ENCODE results near the gene NF1.

The NF1 gene

DNA sequence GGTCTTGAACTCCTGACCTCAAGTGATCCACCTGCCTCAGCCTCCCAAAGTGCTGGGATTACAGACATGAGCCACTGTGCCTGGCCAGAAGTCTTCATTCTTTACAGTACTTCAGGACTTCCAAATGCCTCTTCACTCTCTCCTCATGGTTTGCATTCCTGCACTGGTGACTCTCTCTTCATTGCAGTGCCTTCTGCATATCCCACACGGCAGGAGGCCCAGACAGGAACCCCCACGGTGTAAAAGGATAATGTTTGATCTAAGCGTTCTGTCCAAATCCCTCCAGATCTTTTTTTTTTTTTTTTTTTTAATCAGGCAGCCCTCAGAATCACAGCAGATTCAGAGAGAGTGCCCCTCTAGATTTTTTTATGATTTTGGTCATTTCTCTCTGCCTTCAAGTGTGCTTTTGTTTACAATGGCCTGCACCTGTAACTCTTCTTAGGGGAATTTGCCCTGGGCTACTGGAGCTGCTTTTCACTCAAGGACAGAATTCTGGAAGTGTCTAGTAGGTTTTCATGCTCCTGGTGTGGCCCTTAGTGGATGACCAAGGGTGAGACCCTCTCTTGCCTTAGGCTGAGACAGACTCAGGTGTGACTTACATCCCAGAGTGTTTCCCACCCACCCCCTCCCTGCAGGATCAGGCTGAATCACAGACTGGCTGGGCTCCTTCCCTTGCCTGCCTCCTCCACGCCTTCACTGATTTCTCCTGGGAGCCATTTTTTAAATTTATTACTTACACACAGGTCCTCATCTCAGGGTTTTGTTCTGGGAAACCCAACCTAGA, 19.8 kb upstream of the NF1 start (continued):
- TF ChIP-seq ZBTB21 (tag by site-specific recombination; IDR thresholded peaks at IDR 0.05) = no peak
- TF ChIP-seq GLIS1 (tag by site-specific recombination; IDR thresholded peaks at IDR 0.05) = peak; percentile 92
- 0 out of 2 replicates have a peak, but pooled peaks have one; percentile 34 for TF ChIP-seq ZNF558 (tag by site-specific recombination; IDR thresholded peaks at IDR 0.05)
- no peak for TF ChIP-seq ZNF777 (tag by site-specific recombination; IDR thresholded peaks at IDR 0.05; ENCODE audit: borderline replicate concordance)
- TF ChIP-seq, protein P1, sequence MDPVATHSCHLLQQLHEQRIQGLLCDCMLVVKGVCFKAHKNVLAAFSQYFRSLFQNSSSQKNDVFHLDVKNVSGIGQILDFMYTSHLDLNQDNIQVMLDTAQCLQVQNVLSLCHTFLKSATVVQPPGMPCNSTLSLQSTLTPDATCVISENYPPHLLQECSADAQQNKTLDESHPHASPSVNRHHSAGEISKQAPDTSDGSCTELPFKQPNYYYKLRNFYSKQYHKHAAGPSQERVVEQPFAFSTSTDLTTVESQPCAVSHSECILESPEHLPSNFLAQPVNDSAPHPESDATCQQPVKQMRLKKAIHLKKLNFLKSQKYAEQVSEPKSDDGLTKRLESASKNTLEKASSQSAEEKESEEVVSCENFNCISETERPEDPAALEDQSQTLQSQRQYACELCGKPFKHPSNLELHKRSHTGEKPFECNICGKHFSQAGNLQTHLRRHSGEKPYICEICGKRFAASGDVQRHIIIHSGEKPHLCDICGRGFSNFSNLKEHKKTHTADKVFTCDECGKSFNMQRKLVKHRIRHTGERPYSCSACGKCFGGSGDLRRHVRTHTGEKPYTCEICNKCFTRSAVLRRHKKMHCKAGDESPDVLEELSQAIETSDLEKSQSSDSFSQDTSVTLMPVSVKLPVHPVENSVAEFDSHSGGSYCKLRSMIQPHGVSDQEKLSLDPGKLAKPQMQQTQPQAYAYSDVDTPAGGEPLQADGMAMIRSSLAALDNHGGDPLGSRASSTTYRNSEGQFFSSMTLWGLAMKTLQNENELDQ (tag by site-specific recombination; IDR thresholded peaks at IDR 0.05; ENCODE audit: low read depth) = no peak
- TF ChIP-seq, protein P2, sequence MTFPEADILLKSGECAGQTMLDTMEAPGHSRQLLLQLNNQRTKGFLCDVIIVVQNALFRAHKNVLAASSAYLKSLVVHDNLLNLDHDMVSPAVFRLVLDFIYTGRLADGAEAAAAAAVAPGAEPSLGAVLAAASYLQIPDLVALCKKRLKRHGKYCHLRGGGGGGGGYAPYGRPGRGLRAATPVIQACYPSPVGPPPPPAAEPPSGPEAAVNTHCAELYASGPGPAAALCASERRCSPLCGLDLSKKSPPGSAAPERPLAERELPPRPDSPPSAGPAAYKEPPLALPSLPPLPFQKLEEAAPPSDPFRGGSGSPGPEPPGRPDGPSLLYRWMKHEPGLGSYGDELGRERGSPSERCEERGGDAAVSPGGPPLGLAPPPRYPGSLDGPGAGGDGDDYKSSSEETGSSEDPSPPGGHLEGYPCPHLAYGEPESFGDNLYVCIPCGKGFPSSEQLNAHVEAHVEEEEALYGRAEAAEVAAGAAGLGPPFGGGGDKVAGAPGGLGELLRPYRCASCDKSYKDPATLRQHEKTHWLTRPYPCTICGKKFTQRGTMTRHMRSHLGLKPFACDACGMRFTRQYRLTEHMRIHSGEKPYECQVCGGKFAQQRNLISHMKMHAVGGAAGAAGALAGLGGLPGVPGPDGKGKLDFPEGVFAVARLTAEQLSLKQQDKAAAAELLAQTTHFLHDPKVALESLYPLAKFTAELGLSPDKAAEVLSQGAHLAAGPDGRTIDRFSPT (tag by site-specific recombination; IDR thresholded peaks at IDR 0.05) = no peak
- no peak for TF ChIP-seq ZNF654 (tag by site-specific recombination; IDR thresholded peaks at IDR 0.05; ENCODE audit: low read depth)
- TF ChIP-seq, protein P3, sequence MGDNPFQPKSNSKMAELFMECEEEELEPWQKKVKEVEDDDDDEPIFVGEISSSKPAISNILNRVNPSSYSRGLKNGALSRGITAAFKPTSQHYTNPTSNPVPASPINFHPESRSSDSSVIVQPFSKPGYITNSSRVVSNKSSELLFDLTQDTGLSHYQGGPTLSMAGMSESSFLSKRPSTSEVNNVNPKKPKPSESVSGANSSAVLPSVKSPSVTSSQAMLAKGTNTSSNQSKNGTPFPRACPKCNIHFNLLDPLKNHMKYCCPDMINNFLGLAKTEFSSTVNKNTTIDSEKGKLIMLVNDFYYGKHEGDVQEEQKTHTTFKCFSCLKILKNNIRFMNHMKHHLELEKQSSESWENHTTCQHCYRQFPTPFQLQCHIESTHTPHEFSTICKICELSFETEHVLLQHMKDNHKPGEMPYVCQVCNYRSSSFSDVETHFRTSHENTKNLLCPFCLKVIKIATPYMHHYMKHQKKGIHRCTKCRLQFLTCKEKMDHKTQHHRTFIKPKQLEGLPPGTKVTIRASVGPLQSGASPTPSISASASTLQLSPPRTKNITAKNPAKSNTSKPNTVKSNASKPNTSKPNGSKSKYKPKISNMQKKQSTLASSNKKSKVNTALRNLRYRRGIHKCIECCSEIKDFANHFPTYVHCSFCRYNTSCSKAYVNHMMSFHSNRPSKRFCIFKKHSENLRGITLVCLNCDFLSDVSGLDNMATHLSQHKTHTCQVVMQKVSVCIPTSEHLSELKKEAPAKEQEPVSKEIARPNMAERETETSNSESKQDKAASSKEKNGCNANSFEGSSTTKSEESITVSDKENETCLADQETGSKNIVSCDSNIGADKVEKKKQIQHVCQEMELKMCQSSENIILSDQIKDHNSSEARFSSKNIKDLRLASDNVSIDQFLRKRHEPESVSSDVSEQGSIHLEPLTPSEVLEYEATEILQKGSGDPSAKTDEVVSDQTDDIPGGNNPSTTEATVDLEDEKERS (tag by site-specific recombination; IDR thresholded peaks at IDR 0.05) = no peak
- TF ChIP-seq, protein P4, sequence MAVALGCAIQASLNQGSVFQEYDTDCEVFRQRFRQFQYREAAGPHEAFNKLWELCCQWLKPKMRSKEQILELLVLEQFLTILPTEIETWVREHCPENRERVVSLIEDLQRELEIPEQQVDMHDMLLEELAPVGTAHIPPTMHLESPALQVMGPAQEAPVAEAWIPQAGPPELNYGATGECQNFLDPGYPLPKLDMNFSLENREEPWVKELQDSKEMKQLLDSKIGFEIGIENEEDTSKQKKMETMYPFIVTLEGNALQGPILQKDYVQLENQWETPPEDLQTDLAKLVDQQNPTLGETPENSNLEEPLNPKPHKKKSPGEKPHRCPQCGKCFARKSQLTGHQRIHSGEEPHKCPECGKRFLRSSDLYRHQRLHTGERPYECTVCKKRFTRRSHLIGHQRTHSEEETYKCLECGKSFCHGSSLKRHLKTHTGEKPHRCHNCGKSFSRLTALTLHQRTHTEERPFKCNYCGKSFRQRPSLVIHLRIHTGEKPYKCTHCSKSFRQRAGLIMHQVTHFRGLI (tag by site-specific recombination; IDR thresholded peaks at IDR 0.05) = peak; percentile 57; the same call in 1 of the 2 replicates
- TF ChIP-seq ZNF10 (tag by site-specific recombination; IDR thresholded peaks at IDR 0.05) = no peak
- no peak for TF ChIP-seq ZNF707 (tag by site-specific recombination; IDR thresholded peaks at IDR 0.05)
- TF ChIP-seq ZBTB1 (tag by site-specific recombination; IDR thresholded peaks at IDR 0.05) = no peak
- TF ChIP-seq ZIC2 (tag by site-specific recombination; IDR thresholded peaks at IDR 0.05) = peak; percentile 47
- no peak for TF ChIP-seq ZNF311 (tag by site-specific recombination; IDR thresholded peaks at IDR 0.05; ENCODE audit: borderline replicate concordance)
- TF ChIP-seq, protein P5, sequence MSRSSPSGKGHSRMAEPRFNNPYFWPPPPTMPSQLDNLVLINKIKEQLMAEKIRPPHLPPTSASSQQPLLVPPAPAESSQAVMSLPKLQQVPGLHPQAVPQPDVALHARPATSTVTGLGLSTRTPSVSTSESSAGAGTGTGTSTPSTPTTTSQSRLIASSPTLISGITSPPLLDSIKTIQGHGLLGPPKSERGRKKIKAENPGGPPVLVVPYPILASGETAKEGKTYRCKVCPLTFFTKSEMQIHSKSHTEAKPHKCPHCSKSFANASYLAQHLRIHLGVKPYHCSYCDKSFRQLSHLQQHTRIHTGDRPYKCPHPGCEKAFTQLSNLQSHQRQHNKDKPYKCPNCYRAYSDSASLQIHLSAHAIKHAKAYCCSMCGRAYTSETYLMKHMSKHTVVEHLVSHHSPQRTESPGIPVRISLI (tag by site-specific recombination; IDR thresholded peaks at IDR 0.05) = peak; percentile 60; the same call in 1 of the 2 replicates
- TF ChIP-seq ZNF768 (tag by site-specific recombination; IDR thresholded peaks at IDR 0.05) = no peak
- TF ChIP-seq ZNF37A (tag by site-specific recombination; IDR thresholded peaks at IDR 0.05) = no peak
- no peak for TF ChIP-seq ZNF2 (tag by site-specific recombination; IDR thresholded peaks at IDR 0.05)
- peak; percentile 48; the same call in 1 of the 2 replicates for TF ChIP-seq ZNF335 (tag by site-specific recombination; conservative IDR thresholded peaks at IDR 0.05)
- TF ChIP-seq, protein P6, sequence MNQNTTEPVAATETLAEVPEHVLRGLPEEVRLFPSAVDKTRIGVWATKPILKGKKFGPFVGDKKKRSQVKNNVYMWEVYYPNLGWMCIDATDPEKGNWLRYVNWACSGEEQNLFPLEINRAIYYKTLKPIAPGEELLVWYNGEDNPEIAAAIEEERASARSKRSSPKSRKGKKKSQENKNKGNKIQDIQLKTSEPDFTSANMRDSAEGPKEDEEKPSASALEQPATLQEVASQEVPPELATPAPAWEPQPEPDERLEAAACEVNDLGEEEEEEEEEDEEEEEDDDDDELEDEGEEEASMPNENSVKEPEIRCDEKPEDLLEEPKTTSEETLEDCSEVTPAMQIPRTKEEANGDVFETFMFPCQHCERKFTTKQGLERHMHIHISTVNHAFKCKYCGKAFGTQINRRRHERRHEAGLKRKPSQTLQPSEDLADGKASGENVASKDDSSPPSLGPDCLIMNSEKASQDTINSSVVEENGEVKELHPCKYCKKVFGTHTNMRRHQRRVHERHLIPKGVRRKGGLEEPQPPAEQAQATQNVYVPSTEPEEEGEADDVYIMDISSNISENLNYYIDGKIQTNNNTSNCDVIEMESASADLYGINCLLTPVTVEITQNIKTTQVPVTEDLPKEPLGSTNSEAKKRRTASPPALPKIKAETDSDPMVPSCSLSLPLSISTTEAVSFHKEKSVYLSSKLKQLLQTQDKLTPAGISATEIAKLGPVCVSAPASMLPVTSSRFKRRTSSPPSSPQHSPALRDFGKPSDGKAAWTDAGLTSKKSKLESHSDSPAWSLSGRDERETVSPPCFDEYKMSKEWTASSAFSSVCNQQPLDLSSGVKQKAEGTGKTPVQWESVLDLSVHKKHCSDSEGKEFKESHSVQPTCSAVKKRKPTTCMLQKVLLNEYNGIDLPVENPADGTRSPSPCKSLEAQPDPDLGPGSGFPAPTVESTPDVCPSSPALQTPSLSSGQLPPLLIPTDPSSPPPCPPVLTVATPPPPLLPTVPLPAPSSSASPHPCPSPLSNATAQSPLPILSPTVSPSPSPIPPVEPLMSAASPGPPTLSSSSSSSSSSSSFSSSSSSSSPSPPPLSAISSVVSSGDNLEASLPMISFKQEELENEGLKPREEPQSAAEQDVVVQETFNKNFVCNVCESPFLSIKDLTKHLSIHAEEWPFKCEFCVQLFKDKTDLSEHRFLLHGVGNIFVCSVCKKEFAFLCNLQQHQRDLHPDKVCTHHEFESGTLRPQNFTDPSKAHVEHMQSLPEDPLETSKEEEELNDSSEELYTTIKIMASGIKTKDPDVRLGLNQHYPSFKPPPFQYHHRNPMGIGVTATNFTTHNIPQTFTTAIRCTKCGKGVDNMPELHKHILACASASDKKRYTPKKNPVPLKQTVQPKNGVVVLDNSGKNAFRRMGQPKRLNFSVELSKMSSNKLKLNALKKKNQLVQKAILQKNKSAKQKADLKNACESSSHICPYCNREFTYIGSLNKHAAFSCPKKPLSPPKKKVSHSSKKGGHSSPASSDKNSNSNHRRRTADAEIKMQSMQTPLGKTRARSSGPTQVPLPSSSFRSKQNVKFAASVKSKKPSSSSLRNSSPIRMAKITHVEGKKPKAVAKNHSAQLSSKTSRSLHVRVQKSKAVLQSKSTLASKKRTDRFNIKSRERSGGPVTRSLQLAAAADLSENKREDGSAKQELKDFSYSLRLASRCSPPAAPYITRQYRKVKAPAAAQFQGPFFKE (tag by site-specific recombination; IDR thresholded peaks at IDR 0.05; ENCODE audit: borderline replicate concordance) = no peak

Data from HEK293 (cell line).